Measurements from ENCODE around the gene TANC1. TPM values are rescaled to one million over a fixed set of nuclear protein-coding genes. Genes with fewer than 3 reads are reported as not detected.

Gene TANC1
- total RNA-seq, 1 donor from 2014 or later: 36.9 TPM

GRCh38 chr2:159179696-159180095, 211.3 kb downstream of the TANC1 start:
- Mint-ChIP-seq H3K36me3 (ENCODE audit: unreplicated experiment) (peaks cover 59% of the 10 kb centered on the region), H3K27ac (ENCODE audit: unreplicated experiment) (no peak overlapping the region), H3K9me3 (ENCODE audit: unreplicated experiment) (no peaks in the 10 kb centered on the region), H3K27me3 (ENCODE audit: unreplicated experiment) (no peaks in the 10 kb centered on the region), H3K4me3 (ENCODE audit: unreplicated experiment) (no peak overlapping the region), H3K4me1 (ENCODE audit: unreplicated experiment) (peaks cover 6% of the 10 kb centered on the region)
- TF ChIP-seq, protein P1, sequence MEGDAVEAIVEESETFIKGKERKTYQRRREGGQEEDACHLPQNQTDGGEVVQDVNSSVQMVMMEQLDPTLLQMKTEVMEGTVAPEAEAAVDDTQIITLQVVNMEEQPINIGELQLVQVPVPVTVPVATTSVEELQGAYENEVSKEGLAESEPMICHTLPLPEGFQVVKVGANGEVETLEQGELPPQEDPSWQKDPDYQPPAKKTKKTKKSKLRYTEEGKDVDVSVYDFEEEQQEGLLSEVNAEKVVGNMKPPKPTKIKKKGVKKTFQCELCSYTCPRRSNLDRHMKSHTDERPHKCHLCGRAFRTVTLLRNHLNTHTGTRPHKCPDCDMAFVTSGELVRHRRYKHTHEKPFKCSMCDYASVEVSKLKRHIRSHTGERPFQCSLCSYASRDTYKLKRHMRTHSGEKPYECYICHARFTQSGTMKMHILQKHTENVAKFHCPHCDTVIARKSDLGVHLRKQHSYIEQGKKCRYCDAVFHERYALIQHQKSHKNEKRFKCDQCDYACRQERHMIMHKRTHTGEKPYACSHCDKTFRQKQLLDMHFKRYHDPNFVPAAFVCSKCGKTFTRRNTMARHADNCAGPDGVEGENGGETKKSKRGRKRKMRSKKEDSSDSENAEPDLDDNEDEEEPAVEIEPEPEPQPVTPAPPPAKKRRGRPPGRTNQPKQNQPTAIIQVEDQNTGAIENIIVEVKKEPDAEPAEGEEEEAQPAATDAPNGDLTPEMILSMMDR (IDR thresholded peaks at IDR 0.05): no peak
- no peak for DNase-seq (ENCODE audit: extremely low spot score, unreplicated experiment)

GRCh38 chr2:159183346-159183745, 214.9 kb downstream of the TANC1 start:
- DNase-seq (ENCODE audit: extremely low spot score, unreplicated experiment): no peak
- no peak overlapping the region for H3K27ac Mint-ChIP-seq (ENCODE audit: unreplicated experiment)
- H3K36me3 Mint-ChIP-seq (ENCODE audit: unreplicated experiment): peaks cover 52% of the 10 kb centered on the region
- H3K4me1 Mint-ChIP-seq (ENCODE audit: unreplicated experiment): no peaks in the 10 kb centered on the region
- H3K27me3 Mint-ChIP-seq (ENCODE audit: unreplicated experiment): no peaks in the 10 kb centered on the region
- TF ChIP-seq, protein P1 (IDR thresholded peaks at IDR 0.05): no peak
- no peak overlapping the region for H3K4me3 Mint-ChIP-seq (ENCODE audit: unreplicated experiment)
- H3K9me3 Mint-ChIP-seq (ENCODE audit: unreplicated experiment): no peaks in the 10 kb centered on the region

- no peak overlapping the region for H3K27ac Mint-ChIP-seq (ENCODE audit: unreplicated experiment)
- H3K4me3 Mint-ChIP-seq (ENCODE audit: unreplicated experiment): no peak overlapping the region
- H3K9me3 Mint-ChIP-seq (ENCODE audit: unreplicated experiment): no peaks in the 10 kb centered on the region
- TF ChIP-seq, protein P1 (IDR thresholded peaks at IDR 0.05): peak; percentile 48
- H3K27me3 Mint-ChIP-seq (ENCODE audit: unreplicated experiment): no peaks in the 10 kb centered on the region
- no peak for DNase-seq (ENCODE audit: extremely low spot score, unreplicated experiment)
- peaks cover 38% of the 10 kb centered on the region for H3K36me3 Mint-ChIP-seq (ENCODE audit: unreplicated experiment)
- no peaks in the 10 kb centered on the region for H3K4me1 Mint-ChIP-seq (ENCODE audit: unreplicated experiment)
Observed at GRCh38 chr2:159185401-159186130, 217.1 kb downstream of the TANC1 start.

DNA sequence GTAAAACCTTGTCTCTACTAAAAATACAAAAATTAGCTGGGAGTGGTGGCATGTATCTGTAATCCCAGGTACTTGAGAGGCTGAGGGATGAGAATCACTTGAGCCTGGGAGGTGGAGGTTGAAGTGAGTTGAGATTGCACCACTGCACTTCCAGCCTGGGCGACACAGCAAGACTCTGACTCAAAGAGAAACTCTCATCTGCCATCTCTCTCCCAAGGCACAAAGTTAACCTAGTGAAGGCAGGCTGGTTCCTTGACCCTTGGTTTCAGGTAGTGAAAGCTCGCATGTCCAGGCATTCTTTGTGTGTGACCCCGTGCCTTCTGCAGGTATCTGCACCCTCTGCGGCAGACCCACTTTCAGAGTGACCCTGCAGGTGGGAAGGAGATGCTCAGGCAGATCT, 218.0 kb downstream of the TANC1 start:
- no peak overlapping the region for H3K4me3 Mint-ChIP-seq (ENCODE audit: unreplicated experiment)
- H3K4me1 Mint-ChIP-seq (ENCODE audit: unreplicated experiment): no peaks in the 10 kb centered on the region
- TF ChIP-seq, protein P1 (IDR thresholded peaks at IDR 0.05): no peak
- peaks cover 33% of the 10 kb centered on the region for H3K36me3 Mint-ChIP-seq (ENCODE audit: unreplicated experiment)
- no peak for DNase-seq (ENCODE audit: extremely low spot score, unreplicated experiment)
- H3K27me3 Mint-ChIP-seq (ENCODE audit: unreplicated experiment): no peaks in the 10 kb centered on the region
- H3K9me3 Mint-ChIP-seq (ENCODE audit: unreplicated experiment): no peaks in the 10 kb centered on the region
- H3K27ac Mint-ChIP-seq (ENCODE audit: unreplicated experiment): no peak overlapping the region

DNA sequence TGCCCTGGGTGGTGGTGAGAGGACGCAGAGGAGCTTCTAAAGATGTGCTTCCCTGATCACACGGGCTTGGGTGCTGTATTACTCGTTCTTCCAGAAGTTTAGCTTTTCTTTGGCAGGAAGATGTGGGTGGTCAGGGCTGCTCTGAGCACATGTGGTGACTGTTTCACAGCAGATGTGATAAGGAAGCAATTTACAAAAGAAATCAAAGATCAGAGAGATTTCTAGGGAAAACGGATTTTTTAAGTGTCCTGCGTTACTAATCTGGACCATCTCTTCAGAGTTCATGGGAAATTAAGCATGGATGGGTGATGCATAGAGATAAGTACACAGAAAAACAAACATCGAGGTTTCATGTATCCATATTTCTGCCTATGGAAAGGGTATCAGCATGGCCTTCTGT, 218.7 kb downstream of the TANC1 start:
- no peaks in the 10 kb centered on the region for H3K27me3 Mint-ChIP-seq (ENCODE audit: unreplicated experiment)
- peaks cover 33% of the 10 kb centered on the region for H3K36me3 Mint-ChIP-seq (ENCODE audit: unreplicated experiment)
- TF ChIP-seq, protein P1 (IDR thresholded peaks at IDR 0.05): no peak
- no peak overlapping the region for H3K4me3 Mint-ChIP-seq (ENCODE audit: unreplicated experiment)
- no peak for DNase-seq (ENCODE audit: extremely low spot score, unreplicated experiment)
- H3K27ac Mint-ChIP-seq (ENCODE audit: unreplicated experiment): no peak overlapping the region
- no peaks in the 10 kb centered on the region for H3K4me1 Mint-ChIP-seq (ENCODE audit: unreplicated experiment)
- H3K9me3 Mint-ChIP-seq (ENCODE audit: unreplicated experiment): no peaks in the 10 kb centered on the region
